Rectal smooth muscle tissue (tissue), 1 donor: ENCODE measurements around the gene BOD1.
A peak's percentile ranks its signal among the peaks of the same experiment; 100 is the strongest.

Source experiments
- H3K27ac ChIP-seq: one replicate; pipeline ENCODE4 v1.7.0; 2013; ENCODE audit warnings: low read depth, low read length, inconsistent platforms
- H3K27me3 ChIP-seq: one replicate; pipeline ENCODE4 v1.7.0; 2013; ENCODE audit warnings: low read length; ENCODE audit not compliant: control insufficient read depth, insufficient read depth
- H3K36me3 ChIP-seq: one replicate; pipeline ENCODE4 v1.7.0; 2013; ENCODE audit warnings: low read length; ENCODE audit not compliant: control insufficient read depth, insufficient read depth
- H3K4me1 ChIP-seq: one replicate; pipeline ENCODE4 v1.7.0; 2013; ENCODE audit warnings: low read length; ENCODE audit not compliant: control insufficient read depth, insufficient read depth
- H3K4me3 ChIP-seq: one replicate; pipeline ENCODE4 v1.7.0; 2013; ENCODE audit warnings: low read length
- H3K9ac ChIP-seq: one replicate; pipeline ENCODE4 v1.7.0; 2013; ENCODE audit warnings: low read length

The BOD1 gene

DNA sequence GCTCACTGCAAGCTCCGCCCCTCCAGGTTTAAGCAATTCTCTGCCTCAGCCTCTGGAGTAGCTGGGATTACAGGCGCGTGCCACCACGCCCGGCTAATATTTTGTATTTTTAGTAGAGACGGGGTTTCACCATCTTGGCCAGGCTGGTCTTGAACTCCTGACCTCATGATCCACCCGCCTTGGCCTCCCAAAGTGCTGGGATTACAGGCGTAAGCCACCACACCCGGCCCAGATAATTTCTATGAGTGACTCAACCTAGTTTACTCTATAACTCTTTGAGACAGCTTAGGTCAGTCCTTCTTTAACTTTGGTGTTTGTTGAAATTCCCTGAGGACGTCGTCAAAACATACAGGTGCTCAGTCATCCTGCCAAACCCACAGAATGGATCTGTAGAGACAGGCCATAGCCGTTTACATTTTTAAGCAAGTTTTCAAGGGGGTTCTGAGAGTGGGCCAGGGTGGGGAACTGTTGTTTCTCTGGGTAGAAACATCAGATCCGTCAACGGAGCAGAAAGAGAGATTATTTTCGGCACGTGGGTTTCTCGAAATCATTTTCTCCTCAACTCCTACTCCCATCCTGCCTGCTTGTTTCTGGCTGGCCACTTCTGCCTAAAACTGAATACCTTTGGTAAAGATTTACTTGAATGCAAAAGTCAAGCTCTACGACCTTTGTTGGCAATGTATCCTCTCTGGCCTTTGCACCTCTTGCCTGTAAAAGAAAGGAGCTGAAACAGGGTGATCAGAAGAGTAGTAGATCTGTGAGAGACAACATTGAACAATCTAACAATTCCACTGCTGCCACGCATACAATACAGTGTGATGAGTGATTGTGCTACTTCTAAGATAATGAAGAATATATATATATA is 6.0 kb upstream of the BOD1 start:
- Histone ChIP-seq H3K27me3 (no peaks in the 10 kb centered on the region), H3K27ac (no peak overlapping the region), H3K4me3 (no peak overlapping the region), H3K9ac (no peak overlapping the region), H3K36me3 (no peaks in the 10 kb centered on the region), H3K4me1 (no peaks in the 10 kb centered on the region)

DNA sequence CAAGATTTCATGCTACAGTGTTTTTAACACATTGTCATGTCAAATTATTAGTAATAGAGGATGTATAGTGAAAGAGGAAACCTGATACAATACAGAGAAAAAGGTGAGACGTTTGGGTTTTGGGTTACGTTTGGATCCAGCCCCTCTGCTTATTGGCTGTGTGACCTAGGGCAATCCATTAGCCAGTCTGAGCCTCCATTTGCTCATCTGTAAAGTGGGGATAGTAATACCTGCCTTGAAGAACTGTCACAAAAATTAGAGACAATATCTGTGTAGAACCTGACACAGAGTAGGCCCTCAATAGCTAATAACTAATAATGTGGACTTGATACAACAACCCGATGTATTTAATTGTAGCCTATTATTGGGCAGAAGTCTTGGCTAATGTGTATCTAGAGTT is 4.3 kb upstream of the BOD1 start:
- H3K27ac ChIP-seq = no peak overlapping the region
- no peaks in the 10 kb centered on the region for H3K4me1 ChIP-seq
- H3K27me3 ChIP-seq = no peaks in the 10 kb centered on the region
- H3K4me3 ChIP-seq = no peak overlapping the region
- H3K9ac ChIP-seq = no peak overlapping the region
- H3K36me3 ChIP-seq = no peaks in the 10 kb centered on the region

DNA sequence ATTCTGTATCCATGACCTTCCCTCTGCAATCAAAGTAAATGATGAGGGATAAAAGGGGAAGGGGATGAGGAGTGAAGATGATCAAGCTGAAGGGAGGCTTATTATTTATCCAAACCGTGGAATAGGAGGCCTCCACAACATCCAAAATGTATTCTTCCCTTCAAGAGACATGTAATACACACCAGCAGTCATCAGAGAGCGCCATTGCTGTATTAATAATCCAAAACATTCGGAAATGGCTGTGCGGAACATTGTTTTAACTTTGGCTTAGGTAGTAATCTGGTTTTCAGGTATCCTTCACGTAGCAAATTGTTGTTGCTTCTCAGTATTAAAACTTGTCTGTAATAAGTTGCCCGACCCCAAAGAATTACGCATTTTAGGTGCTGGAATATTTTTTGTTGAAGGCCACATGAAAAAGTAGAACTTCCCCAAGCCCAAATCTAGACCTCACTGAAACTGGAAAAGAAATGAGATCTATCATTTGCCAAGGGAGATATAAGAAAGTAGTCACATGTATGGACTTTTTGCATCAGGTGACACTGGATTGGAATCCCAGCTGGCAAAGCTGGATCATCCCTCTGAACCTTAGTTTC is 2.6 kb upstream of the BOD1 start:
- H3K4me3 ChIP-seq = no peak overlapping the region
- no peaks in the 10 kb centered on the region for H3K27me3 ChIP-seq
- H3K4me1 ChIP-seq = peaks cover 16% of the 10 kb centered on the region
- H3K27ac ChIP-seq = no peak overlapping the region
- H3K36me3 ChIP-seq = no peaks in the 10 kb centered on the region
- no peak overlapping the region for H3K9ac ChIP-seq

GRCh38 chr5:173615884-173616576 is 420 bp downstream of the BOD1 start:
- H3K27ac ChIP-seq = peak overlapping the region; percentile 95
- peak overlapping the region; percentile 78 for H3K4me3 ChIP-seq
- H3K36me3 ChIP-seq = peaks cover 9% of the 10 kb centered on the region
- no peaks in the 10 kb centered on the region for H3K27me3 ChIP-seq
- peaks cover 20% of the 10 kb centered on the region for H3K4me1 ChIP-seq
- peak overlapping the region; percentile 70 for H3K9ac ChIP-seq

DNA sequence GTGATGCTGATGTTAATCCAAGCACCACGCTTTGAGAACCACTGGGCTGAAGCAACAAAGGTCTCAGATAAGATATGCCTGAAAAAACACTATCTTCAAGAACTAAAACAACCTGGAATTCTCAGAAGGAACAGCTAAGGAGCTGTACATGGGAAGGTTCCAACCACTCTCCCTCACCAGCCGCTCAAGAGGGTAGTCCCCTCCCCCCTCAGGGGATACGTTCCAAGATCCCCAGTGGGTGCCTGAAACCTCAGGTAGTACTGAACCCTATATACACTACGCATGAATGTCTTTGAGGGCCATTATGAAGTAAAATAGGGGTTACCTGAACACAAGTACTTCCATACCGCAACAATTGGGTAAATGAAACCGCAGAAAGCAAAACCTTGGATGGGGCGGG is 1.9 kb downstream of the BOD1 start:
- peaks cover 13% of the 10 kb centered on the region for H3K36me3 ChIP-seq
- H3K27ac ChIP-seq = no peak overlapping the region
- peaks cover 20% of the 10 kb centered on the region for H3K4me1 ChIP-seq
- H3K9ac ChIP-seq = no peak overlapping the region
- no peaks in the 10 kb centered on the region for H3K27me3 ChIP-seq
- H3K4me3 ChIP-seq = no peak overlapping the region

DNA sequence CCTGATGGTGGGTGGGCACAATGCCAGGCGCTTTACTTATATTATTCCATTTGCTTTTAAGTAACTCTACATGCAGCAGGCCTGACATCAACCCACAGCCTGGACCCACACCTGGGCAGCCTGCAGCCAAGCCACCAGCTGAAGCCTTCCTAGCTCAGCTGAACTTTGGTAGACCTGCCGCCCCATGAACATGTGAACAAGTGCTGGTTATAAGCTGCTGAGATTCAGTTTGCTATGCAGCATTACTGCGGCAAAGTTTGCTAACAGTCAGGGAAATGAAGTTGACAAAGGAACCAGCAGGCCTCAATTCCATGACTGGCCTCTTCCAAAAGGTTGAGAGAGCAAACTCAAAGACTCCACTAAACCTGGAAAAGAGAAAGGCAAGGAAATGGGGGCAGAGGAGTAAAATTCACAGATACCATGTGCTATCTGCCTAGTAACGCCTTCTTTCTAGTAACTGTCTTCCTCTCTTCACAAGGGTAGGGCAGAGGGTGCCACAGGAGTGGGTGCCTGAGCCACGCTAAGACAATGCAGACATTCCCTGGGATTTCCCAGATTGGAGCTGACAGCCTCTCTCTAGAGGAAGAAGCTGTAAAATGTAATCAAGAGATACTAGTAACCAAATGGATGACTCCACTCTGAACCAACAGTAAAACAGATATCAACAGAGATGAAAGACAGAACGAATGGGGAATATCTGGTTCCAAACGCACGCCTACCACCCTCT is 2.9 kb downstream of the BOD1 start:
- no peak overlapping the region for H3K9ac ChIP-seq
- peaks cover 20% of the 10 kb centered on the region for H3K4me1 ChIP-seq
- no peaks in the 10 kb centered on the region for H3K27me3 ChIP-seq
- H3K27ac ChIP-seq = no peak overlapping the region
- peaks cover 19% of the 10 kb centered on the region for H3K36me3 ChIP-seq
- H3K4me3 ChIP-seq = no peak overlapping the region

- peaks cover 20% of the 10 kb centered on the region for H3K36me3 ChIP-seq
- H3K9ac ChIP-seq = no peak overlapping the region
- H3K4me1 ChIP-seq = peaks cover 20% of the 10 kb centered on the region
- no peaks in the 10 kb centered on the region for H3K27me3 ChIP-seq
- H3K4me3 ChIP-seq = no peak overlapping the region
- H3K27ac ChIP-seq = no peak overlapping the region
Measured at GRCh38 chr5:173612948-173613347, 3.5 kb downstream of the BOD1 start.

DNA sequence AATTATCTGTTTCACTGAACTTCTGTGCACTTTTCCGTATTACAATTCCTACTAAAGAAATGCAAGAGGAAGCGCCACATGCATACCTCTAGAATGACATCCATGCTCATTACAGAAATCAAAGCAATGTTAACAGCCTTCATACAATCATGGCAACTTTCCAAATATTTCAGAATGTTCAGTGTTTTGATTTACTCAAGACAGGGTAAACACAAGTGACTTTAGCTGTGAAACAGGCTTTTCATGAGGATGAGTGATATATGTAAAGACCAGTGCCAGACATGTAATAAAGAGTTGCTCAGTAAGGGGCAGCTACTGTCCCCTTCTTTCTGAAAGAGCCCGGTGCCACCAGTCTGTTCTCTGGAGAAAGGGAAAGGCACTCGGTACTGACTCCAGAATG is 4.7 kb downstream of the BOD1 start:
- Histone ChIP-seq H3K27ac (no peak overlapping the region), H3K27me3 (no peaks in the 10 kb centered on the region), H3K4me1 (peaks cover 20% of the 10 kb centered on the region), H3K9ac (no peak overlapping the region), H3K4me3 (no peak overlapping the region), H3K36me3 (peaks cover 27% of the 10 kb centered on the region)

DNA sequence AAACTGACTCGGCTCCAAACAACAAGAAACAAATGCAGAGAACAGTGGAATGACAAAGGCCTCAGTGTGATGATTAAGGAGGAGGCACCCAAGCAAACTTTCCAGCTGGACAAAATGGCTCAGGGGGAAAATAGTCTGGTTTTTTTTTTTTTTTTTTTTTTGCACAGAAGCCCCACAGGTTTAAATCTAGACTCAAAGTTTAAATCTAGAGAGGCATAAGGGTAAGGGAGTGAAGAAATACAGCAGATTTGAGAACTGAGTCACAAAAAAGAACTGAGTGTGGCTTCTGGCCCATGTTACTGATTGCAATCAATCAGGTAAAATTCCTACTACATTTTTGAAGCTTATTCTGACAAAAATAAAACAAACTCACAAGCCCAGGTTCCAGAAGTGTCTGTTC is 12.3 kb downstream of the BOD1 start:
- Histone ChIP-seq H3K27ac (no peak overlapping the region), H3K9ac (no peak overlapping the region), H3K36me3 (peaks cover 31% of the 10 kb centered on the region)

DNA sequence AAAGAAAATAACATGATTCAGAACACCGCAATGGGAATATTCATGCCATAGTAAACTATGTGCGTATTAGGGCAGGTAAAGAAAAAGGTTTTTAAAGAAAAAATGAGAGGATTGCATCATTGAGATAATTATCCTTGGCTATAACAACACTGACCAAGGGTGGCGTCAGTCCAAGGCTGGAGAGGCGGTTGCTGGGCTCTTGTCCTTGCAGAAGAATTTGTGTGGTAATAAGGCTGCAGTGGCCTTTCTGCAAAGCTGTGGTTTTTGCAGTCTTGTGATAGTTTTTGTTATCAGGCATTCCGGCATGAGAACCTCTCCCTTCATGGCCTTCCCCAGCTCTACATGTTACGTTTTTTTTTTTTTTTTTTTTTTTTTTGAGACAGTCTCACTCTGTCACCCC is 14.0 kb downstream of the BOD1 start:
- Histone ChIP-seq H3K4me1 (no peaks in the 10 kb centered on the region), H3K9ac (no peak overlapping the region), H3K36me3 (peaks cover 23% of the 10 kb centered on the region), H3K27ac (no peak overlapping the region), H3K4me3 (no peak overlapping the region), H3K27me3 (no peaks in the 10 kb centered on the region)

More for the DNA sequence above, 12.3 kb downstream of the BOD1 start:
- no peaks in the 10 kb centered on the region for H3K27me3 ChIP-seq
- H3K4me1 ChIP-seq = no peaks in the 10 kb centered on the region
- H3K4me3 ChIP-seq = no peak overlapping the region

DNA sequence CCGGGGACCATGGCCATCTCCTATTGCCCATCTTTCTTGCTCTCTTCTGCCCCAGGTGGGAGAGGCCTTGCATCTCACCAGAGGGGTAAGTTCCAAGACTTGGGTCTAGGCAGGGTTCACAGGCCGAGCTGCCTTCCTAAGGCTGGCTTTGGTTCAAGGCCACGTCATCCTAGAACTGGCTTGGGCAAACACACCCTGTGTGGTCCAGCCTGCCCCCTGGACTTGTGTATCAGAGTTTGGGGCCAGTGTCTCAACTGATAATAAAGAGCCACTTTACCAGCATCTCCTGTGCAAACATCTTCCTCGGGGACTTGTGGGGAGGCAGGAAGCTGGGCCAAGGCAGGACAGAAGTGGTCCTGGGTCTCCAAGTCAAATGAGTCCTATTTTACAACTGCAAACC is 17.8 kb downstream of the BOD1 start:
- no peaks in the 10 kb centered on the region for H3K27me3 ChIP-seq
- no peaks in the 10 kb centered on the region for H3K4me1 ChIP-seq
- no peaks in the 10 kb centered on the region for H3K36me3 ChIP-seq
- no peak overlapping the region for H3K9ac ChIP-seq
- H3K4me3 ChIP-seq = no peak overlapping the region
- H3K27ac ChIP-seq = no peak overlapping the region

- H3K27me3 ChIP-seq = no peaks in the 10 kb centered on the region
- no peaks in the 10 kb centered on the region for H3K36me3 ChIP-seq
- H3K4me1 ChIP-seq = no peaks in the 10 kb centered on the region
- H3K4me3 ChIP-seq = no peak overlapping the region
- H3K9ac ChIP-seq = no peak overlapping the region
- no peak overlapping the region for H3K27ac ChIP-seq
Measured at GRCh38 chr5:173597304-173597703, 19.1 kb downstream of the BOD1 start.
